ENCODE measurements around the gene JADE2. TPM values are rescaled to one million over a fixed set of nuclear protein-coding genes. Genes with fewer than 3 reads are reported as not detected.

Gene JADE2
- total and polyA plus RNA-seq, 2 of the 8 experiments (the other 6 are each of a cell fraction or from before 2014, with no cell fraction given), result 19.2 to 55.8 TPM

GRCh38 chr5:134611515-134611914, 86.0 kb downstream of the JADE2 start:
- Histone ChIP-seq H3K4me2 (ENCODE audit: insufficient read depth in 1 of 2, low read depth in 2 of 2, low read length in 2 of 2) (no peak overlapping the region), H2BK15ac (ENCODE audit: low read length) (no peak overlapping the region), H3K36me3 (ENCODE audit: control insufficient read depth in 2 of 4, insufficient read depth in 4 of 4, low read length in 3 of 4) (peaks cover 4 to 35% (median 16%) of the 10 kb centered on the region in 4 experiments; a peak in 7 of 8 replicates), H3K9ac (replicated peaks in 1 of 4; ENCODE audit: extremely low read depth in 1 of 4, low read depth in 3 of 4, low read length in 3 of 4) (no peak overlapping the region), H2BK5ac (ENCODE audit: low read depth, low read length) (no peak overlapping the region), H3K27ac (ENCODE audit: low read depth, low read length) (no peak overlapping the region), H3K56ac (replicated peaks; ENCODE audit: insufficient read length, low read depth, low read length) (no peak overlapping the region), H3K79me1 (ENCODE audit: low read depth, low read length) (no peaks in the 10 kb centered on the region), H4K91ac (replicated peaks; ENCODE audit: insufficient read length, low read length) (no peak overlapping the region), H3K9me3 (ENCODE audit: insufficient read depth in 2 of 2, low read depth in 1 of 2, low read length in 1 of 2) (no peaks in the 10 kb centered on the region), H3K23ac (ENCODE audit: insufficient read length) (no peak overlapping the region), H3K27me3 (replicated peaks in 1 of 4; ENCODE audit: control insufficient read depth in 3 of 4, extremely low read depth in 1 of 4, insufficient read depth in 3 of 4, low read length in 3 of 4) (no peaks in the 10 kb centered on the region), H3K4ac (replicated peaks; ENCODE audit: insufficient read length, low read depth, low read length) (peak overlapping the region; percentile 78), H2AK5ac (ENCODE audit: low read depth, low read length) (no peak overlapping the region), H3K79me2 (ENCODE audit: control insufficient read depth in 1 of 2, insufficient read depth in 2 of 2, low read length in 2 of 2) (no peaks in the 10 kb centered on the region), H3K14ac (ENCODE audit: insufficient read length) (no peak overlapping the region), H2AFZ (ENCODE audit: low read length) (no peak overlapping the region), H4K8ac (ENCODE audit: extremely low read depth, insufficient read depth, low read length) (no peak overlapping the region), H3K18ac (ENCODE audit: extremely low read depth, low read length) (no peak overlapping the region), H2BK120ac (replicated peaks; ENCODE audit: low read depth, low read length) (no peak overlapping the region), H2BK20ac (ENCODE audit: low read length) (no peak overlapping the region), H4K5ac (ENCODE audit: insufficient read length, low read depth, low read length) (no peak overlapping the region), H2BK12ac (ENCODE audit: low read depth, low read length) (no peak overlapping the region), H3K4me3 (ENCODE audit: extremely low read depth in 1 of 4, insufficient read depth in 2 of 4, low read depth in 3 of 4, low read length in 4 of 4) (no peak overlapping the region), H4K20me1 (replicated peaks in 1 of 2; ENCODE audit: control insufficient read depth in 1 of 2, insufficient read depth in 2 of 2, low read length in 2 of 2) (no peaks in the 10 kb centered on the region), H3K4me1 (replicated peaks in 1 of 4; ENCODE audit: control insufficient read depth in 3 of 4, insufficient read depth in 4 of 4, low read length in 3 of 4) (no peaks in the 10 kb centered on the region), H3K23me2 (ENCODE audit: low read depth, low read length) (no peaks in the 10 kb centered on the region)
- DNase-seq (ENCODE audit: low read depth in 1 of 2, low spot score in 2 of 2), result no peak
- WGBS, 2 experiments (ENCODE audit: extremely low coverage in 1 of 2, insufficient coverage in 1 of 2, insufficient read length in 1 of 2, insufficient replicate concordance in 2 of 2, low coverage in 1 of 2, low lambda C conversion rate in 2 of 2, missing lambda C conversion rate in 1 of 2), result 96% methylated on average over 4 of the region's 4 CpGs; no CpG with 5 or more reads in 1 of the 2 experiments
- TF ChIP-seq CTBP2 (IDR thresholded peaks at IDR 0.05; ENCODE audit: borderline replicate concordance, insufficient read depth, insufficient read length, low read length) (no peak), NRF1 (IDR thresholded peaks at IDR 0.05; ENCODE audit: low read depth, low read length) (no peak), CREB1 (IDR thresholded peaks at IDR 0.05) (no peak)
- no peak for FAIRE-seq
- ChIA-PET POLR2A (ENCODE audit: partially characterized antibody) (no interaction called here), CTCF (ENCODE audit: partially characterized antibody) (no interaction called here)

Measured in H1 (cell line).